Neural progenitor cell (in vitro differentiated cells): ENCODE data around the gene FGF22. TPM values are rescaled to one million over a fixed set of nuclear protein-coding genes. Genes with fewer than 3 reads are reported as not detected.

Experiments used
- DNase-seq: peaks from one replicate; pipeline ENCODE4 v3.0.0-alpha.2; 2016; ENCODE audit warnings: low spot score
- H2AFZ ChIP-seq: fragments of 200-600 bp; sonication (generic); replicated peaks from 2 replicates; pipeline ENCODE4 v1.6.1; 2016; ENCODE audit warnings: antibody characterized with exemption
- H3F3A ChIP-seq: fragments of 200-600 bp; sonication (generic); 2 replicates; pipeline ENCODE4 v1.6.1; 2016; ENCODE audit warnings: antibody characterized with exemption, low read depth
- H3K27ac ChIP-seq: fragments of 200-600 bp; sonication (generic); 2 replicates; pipeline ENCODE4 v1.5.1; 2016; ENCODE audit warnings: mild to moderate bottlenecking
- H3K27me3 ChIP-seq: fragments of 200-600 bp; sonication (generic); 2 replicates; pipeline ENCODE4 v1.6.1; 2016; ENCODE audit warnings: mild to moderate bottlenecking, moderate library complexity
- H3K36me3 ChIP-seq: fragments of 200-600 bp; sonication (generic); 2 replicates; pipeline ENCODE4 v1.5.1; 2016
- H3K4me1 ChIP-seq: fragments of 200-600 bp; sonication (generic); 2 replicates; pipeline ENCODE4 v1.6.1; 2016; ENCODE audit warnings: mixed run types
- H3K4me2 ChIP-seq: fragments of 200-600 bp; sonication (generic); 2 replicates; pipeline ENCODE4 v1.6.1; 2016
- H3K4me3 ChIP-seq: fragments of 200-600 bp; sonication (generic); 2 replicates; pipeline ENCODE4 v1.5.1; 2016
- H3K79me2 ChIP-seq: fragments of 200-600 bp; sonication (generic); 2 replicates; pipeline ENCODE4 v1.6.1; 2016; ENCODE audit warnings: low read depth
- H3K9ac ChIP-seq: fragments of 200-600 bp; sonication (generic); 2 replicates; pipeline ENCODE4 v1.6.1; 2016
- H3K9me3 ChIP-seq: fragments of 200-600 bp; sonication (generic); 2 replicates; pipeline ENCODE4 v1.5.1; 2016; ENCODE audit warnings: low read depth
- H4K20me1 ChIP-seq: fragments of 200-600 bp; sonication (generic); 2 replicates; pipeline ENCODE4 v1.6.1; 2016; ENCODE audit warnings: low read depth
- H3K27ac Mint-ChIP-seq: 3 replicates; pipeline ENCODE4 v1.8.0; 2021; ENCODE audit warnings: mixed read lengths
- H3K27me3 Mint-ChIP-seq: 2 replicates; pipeline ENCODE4 v1.8.0; 2022; ENCODE audit warnings: low read depth, mild to moderate bottlenecking, inconsistent platforms, moderate library complexity, mixed read lengths; ENCODE audit not compliant: insufficient read depth
- H3K36me3 Mint-ChIP-seq: 3 replicates; pipeline ENCODE4 v1.8.0; 2021; ENCODE audit warnings: mixed read lengths
- H3K4me1 Mint-ChIP-seq: 3 replicates; pipeline ENCODE4 v1.8.0; 2021; ENCODE audit warnings: mixed read lengths
- H3K4me3 Mint-ChIP-seq: 3 replicates; pipeline ENCODE4 v1.8.0; 2021; ENCODE audit warnings: mild to moderate bottlenecking, moderate library complexity, mixed read lengths
- H3K9me3 Mint-ChIP-seq: 3 replicates; pipeline ENCODE4 v1.8.0; 2020; ENCODE audit warnings: mixed read lengths
- CTCF ChIP-seq: fragments of 200-600 bp; sonication (generic); IDR thresholded peaks from 2 replicates; pipeline ENCODE4 v1.5.1; 2017; ENCODE audit warnings: antibody characterized with exemption, mild to moderate bottlenecking
- EZH2 ChIP-seq: fragments of 200-600 bp; sonication (generic); IDR thresholded peaks from 2 replicates; pipeline ENCODE4 v1.6.1; 2017; ENCODE audit warnings: antibody characterized with exemption, mild to moderate bottlenecking, moderate library complexity
- EZH2phosphoT487 ChIP-seq: fragments of 200-600 bp; sonication (generic); IDR thresholded peaks from 2 replicates; pipeline ENCODE4 v1.6.1; 2017; ENCODE audit warnings: antibody characterized with exemption
- total RNA-seq: library from RNA; depleted of rRNA; stranded (reverse); fragments of >200 nt; gene quantifications from 2 replicates; pipeline ENCODE4 v1.2.3, GENCODE V29; 2015; ENCODE audit warnings: low replicate concordance

Gene FGF22
- total RNA-seq, result 0.37 TPM in 1 of 2 replicates, not detected in the other

- H3K27me3 ChIP-seq, result peaks cover 39% of the 10 kb centered on the region
- H3K27me3 Mint-ChIP-seq, result peaks cover 9% of the 10 kb centered on the region
Measured at GRCh38 chr19:639253-640160, at the start of gene FGF22. Gene FGF22, plus strand, starts transcription at chr19:639879. Its CDS starts 47 bp downstream, at chr19:639926.

GRCh38 chr19:590396-590745 lies 49.3 kb upstream of the FGF22 start:
- Mint-ChIP-seq H3K36me3 (no peaks in the 10 kb centered on the region), H3K27me3 (peaks cover 42% of the 10 kb centered on the region), H3K27ac (no peak overlapping the region), H3K4me3 (no peak overlapping the region), H3K9me3 (peaks cover 4% of the 10 kb centered on the region), H3K4me1 (peaks cover 3% of the 10 kb centered on the region)
- Histone ChIP-seq H4K20me1 (peaks cover 79% of the 10 kb centered on the region), H3K27me3 (peaks cover 76% of the 10 kb centered on the region), H3K36me3 (no peaks in the 10 kb centered on the region), H3K9ac (no peak overlapping the region), H3K4me3 (no peak overlapping the region), H3F3A (peaks cover 26% of the 10 kb centered on the region), H3K9me3 (no peaks in the 10 kb centered on the region), H3K79me2 (no peaks in the 10 kb centered on the region), H3K4me2 (peak overlapping the region; percentile 55), H2AFZ (no peak overlapping the region), H3K4me1 (peaks cover 3% of the 10 kb centered on the region), H3K27ac (no peak overlapping the region)
- peak; percentile 66 for DNase-seq
- TF ChIP-seq EZH2phosphoT487 (no peak), EZH2 (no peak), CTCF (no peak)

More at GRCh38 chr19:639253-640160, at the start of gene FGF22:
- H3K27ac ChIP-seq, result no peak within 1 kb of the TSS
- H3K4me2 ChIP-seq, result peak within 1 kb of the TSS; percentile 81
- peaks cover 18% of the 10 kb centered on the region for H3F3A ChIP-seq
- H3K36me3 ChIP-seq, result no peaks in the 10 kb centered on the region
- no peaks in the 10 kb centered on the region for H3K9me3 ChIP-seq
- H2AFZ ChIP-seq, result peak within 1 kb of the TSS; percentile 11
- Mint-ChIP-seq H3K4me3 (peak within 1 kb of the TSS; percentile 77), H3K27ac (no peak within 1 kb of the TSS), H3K4me1 (peaks cover 4% of the 10 kb centered on the region), H3K9me3 (no peaks in the 10 kb centered on the region), H3K36me3 (no peaks in the 10 kb centered on the region)
- peak within 1 kb of the TSS; percentile 54 for H3K4me3 ChIP-seq
- TF ChIP-seq EZH2 (peak; percentile 55), EZH2phosphoT487 (peak; percentile 30), CTCF (no peak)
- no peaks in the 10 kb centered on the region for H3K79me2 ChIP-seq
- H3K4me1 ChIP-seq, result no peaks in the 10 kb centered on the region
- H4K20me1 ChIP-seq, result peaks cover 20% of the 10 kb centered on the region
- H3K9ac ChIP-seq, result no peak within 1 kb of the TSS
- peak; percentile 96 for DNase-seq

GRCh38 chr19:590750-591098 lies 49.0 kb upstream of the FGF22 start:
- H3K27me3 Mint-ChIP-seq, result peaks cover 43% of the 10 kb centered on the region
- no peak for DNase-seq
- no peak overlapping the region for H3K27ac Mint-ChIP-seq
- Histone ChIP-seq H3K4me3 (no peak overlapping the region), H3F3A (peaks cover 30% of the 10 kb centered on the region), H3K27me3 (peaks cover 76% of the 10 kb centered on the region), H4K20me1 (peaks cover 81% of the 10 kb centered on the region), H3K4me1 (peaks cover 5% of the 10 kb centered on the region), H3K79me2 (no peaks in the 10 kb centered on the region), H3K9ac (no peak overlapping the region), H3K36me3 (no peaks in the 10 kb centered on the region), H3K4me2 (peak overlapping the region; percentile 55), H3K9me3 (no peaks in the 10 kb centered on the region), H2AFZ (no peak overlapping the region), H3K27ac (no peak overlapping the region)
- no peak for TF ChIP-seq EZH2phosphoT487
- H3K36me3 Mint-ChIP-seq, result no peaks in the 10 kb centered on the region
- H3K9me3 Mint-ChIP-seq, result peaks cover 4% of the 10 kb centered on the region
- H3K4me1 Mint-ChIP-seq, result peaks cover 3% of the 10 kb centered on the region
- no peak overlapping the region for H3K4me3 Mint-ChIP-seq
